OCI-LY7 (cell line): ENCODE measurements around the gene ZFYVE26.

Experiments used
- EZH2phosphoT487 ChIP-seq: fragments of 200-600 bp; sonication (generic); IDR thresholded peaks from 2 replicates; pipeline ENCODE4 v1.6.1; 2018; ENCODE audit warnings: low read depth, borderline replicate concordance, mild to moderate bottlenecking, mixed run types, antibody characterized with exemption, low read length, moderate library complexity, mixed read lengths
- TF ChIP-seq, protein P1 (sequence below): fragments of 200-600 bp; sonication (generic); conservative IDR thresholded peaks from 2 replicates; pipeline ENCODE4 v1.5.1; 2014; ENCODE audit warnings: mild to moderate bottlenecking, antibody characterized with exemption, low read length, moderate library complexity, mixed read lengths

DNA sequence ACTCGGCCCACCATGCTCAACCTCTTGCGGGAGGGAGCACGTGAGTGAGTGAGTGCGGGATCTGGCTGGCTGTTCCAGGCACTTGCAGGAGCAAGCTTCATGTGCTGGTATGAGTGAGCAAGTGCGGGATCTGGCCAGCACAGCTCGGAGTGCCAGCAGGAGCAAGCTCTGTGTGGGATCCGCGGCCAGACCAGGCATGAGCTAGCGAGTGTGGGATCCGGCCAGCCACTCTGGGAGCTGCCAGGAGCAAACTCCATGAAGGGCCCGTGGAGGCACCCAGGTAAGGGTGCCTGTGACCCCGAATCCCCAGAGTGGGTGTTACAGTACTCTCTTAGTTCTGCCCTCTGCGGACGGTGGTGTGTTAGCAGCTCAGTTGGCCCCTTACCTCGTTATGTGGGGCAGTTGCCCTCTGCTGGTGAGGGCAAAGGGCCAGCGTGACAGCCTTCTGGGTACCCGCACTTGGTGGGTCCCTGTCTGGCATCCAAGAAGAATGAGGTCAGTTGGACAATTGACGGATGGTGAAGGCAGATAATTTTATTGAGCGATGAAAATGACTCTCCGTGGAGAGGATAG, 41.5 kb upstream of the ZFYVE26 start:
- TF ChIP-seq, protein P1, sequence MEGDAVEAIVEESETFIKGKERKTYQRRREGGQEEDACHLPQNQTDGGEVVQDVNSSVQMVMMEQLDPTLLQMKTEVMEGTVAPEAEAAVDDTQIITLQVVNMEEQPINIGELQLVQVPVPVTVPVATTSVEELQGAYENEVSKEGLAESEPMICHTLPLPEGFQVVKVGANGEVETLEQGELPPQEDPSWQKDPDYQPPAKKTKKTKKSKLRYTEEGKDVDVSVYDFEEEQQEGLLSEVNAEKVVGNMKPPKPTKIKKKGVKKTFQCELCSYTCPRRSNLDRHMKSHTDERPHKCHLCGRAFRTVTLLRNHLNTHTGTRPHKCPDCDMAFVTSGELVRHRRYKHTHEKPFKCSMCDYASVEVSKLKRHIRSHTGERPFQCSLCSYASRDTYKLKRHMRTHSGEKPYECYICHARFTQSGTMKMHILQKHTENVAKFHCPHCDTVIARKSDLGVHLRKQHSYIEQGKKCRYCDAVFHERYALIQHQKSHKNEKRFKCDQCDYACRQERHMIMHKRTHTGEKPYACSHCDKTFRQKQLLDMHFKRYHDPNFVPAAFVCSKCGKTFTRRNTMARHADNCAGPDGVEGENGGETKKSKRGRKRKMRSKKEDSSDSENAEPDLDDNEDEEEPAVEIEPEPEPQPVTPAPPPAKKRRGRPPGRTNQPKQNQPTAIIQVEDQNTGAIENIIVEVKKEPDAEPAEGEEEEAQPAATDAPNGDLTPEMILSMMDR = no peak
- no peak for TF ChIP-seq EZH2phosphoT487
